ENCODE data around the gene CD1C. TPM values are rescaled to one million over a fixed set of nuclear protein-coding genes. Genes with fewer than 3 reads are reported as not detected.
"Not testable (repeated sequence)": the region's sequence is repeated elsewhere in the genome, so short reads cannot be mapped to it uniquely, and the experiment has no call there.

Gene CD1C
- total and polyA plus RNA-seq, 4 donors: 0.24 to 0.89 (median 0.29) TPM

- no peak for TF ChIP-seq RAD21 (IDR thresholded peaks at IDR 0.05)
- TF ChIP-seq MAX (IDR thresholded peaks at IDR 0.05): no peak
Observed at GRCh38 chr1:158335213-158335532, 45.5 kb downstream of the CD1C start (continued).

DNA sequence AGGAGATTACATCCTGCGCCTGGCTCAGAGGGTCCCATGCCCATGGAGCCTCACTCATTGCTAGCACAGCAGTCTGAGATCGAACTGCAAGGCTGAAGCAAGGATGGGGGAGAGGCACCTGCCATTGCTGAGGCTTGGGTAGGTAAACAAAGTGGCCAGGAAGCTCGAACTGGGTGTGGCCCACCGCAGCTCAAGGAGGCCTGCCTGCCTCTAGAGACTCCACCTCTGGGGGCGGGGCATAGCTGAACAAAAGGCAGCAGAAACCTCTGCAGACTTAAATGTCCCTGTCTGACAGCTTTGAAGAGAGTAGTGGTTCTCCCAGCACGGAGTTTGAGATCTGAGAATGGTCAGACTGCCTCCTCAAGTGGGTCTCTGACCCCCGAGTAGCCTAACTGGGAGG is 46.7 kb downstream of the CD1C start:
- H3K4me3 ChIP-seq (ENCODE audit: low read depth in 1 of 3, low read length in 3 of 3); H3K27ac ChIP-seq (ENCODE audit: low read depth in 1 of 2, low read length in 2 of 2); H3K9me3 ChIP-seq (ENCODE audit: control insufficient read depth in 4 of 4, low read length in 3 of 4); H3K9ac ChIP-seq (ENCODE audit: low read depth in 1 of 2, low read length in 2 of 2); DNase-seq (ENCODE audit: low spot score); H3K27me3 ChIP-seq (ENCODE audit: control insufficient read depth in 4 of 4, insufficient read depth in 4 of 4, low read length in 3 of 4); H3K36me3 ChIP-seq (ENCODE audit: control insufficient read depth in 4 of 4, insufficient read depth in 3 of 4, low read depth in 1 of 4, low read length in 3 of 4); H3K4me1 ChIP-seq (ENCODE audit: control insufficient read depth in 4 of 4, insufficient read depth in 4 of 4, low read length in 3 of 4): not testable (repeated sequence)
- WGBS: 53% methylated on average over 7 of the region's 7 CpGs

Other genes starting within 250 kb of the CD1C start
- 1 to 10 TPM; 1.1 to 8.4 TPM for gene CD1D, start 109.0 kb upstream of the CD1C start, total RNA-seq
- 1 to 10 TPM; 1.7 to 6.3 TPM for gene CD1D, start 109.0 kb upstream of the CD1C start, polyA plus RNA-seq
- under 1 TPM in 1 of 2 donors, not detected in 1; 0.09 TPM for gene CD1A, start 35.5 kb upstream of the CD1C start, total RNA-seq
- under 1 TPM in 1 of 2 donors, not detected in 1; 0.02 TPM for gene CD1A, start 35.5 kb upstream of the CD1C start, polyA plus RNA-seq
- gene CD1B, start 41.6 kb downstream of the CD1C start, total RNA-seq: under 1 TPM in 1 of 2 donors, not detected in 1; 0.19 TPM
- not detected for gene CD1B, start 41.6 kb downstream of the CD1C start, polyA plus RNA-seq
- gene CD1E, start 64.0 kb downstream of the CD1C start, total RNA-seq: under 1 TPM; 0.25 to 0.56 TPM
- gene CD1E, start 64.0 kb downstream of the CD1C start, polyA plus RNA-seq: under 1 TPM in 1 of 2 donors, not detected in 1; 0.09 TPM
- not detected for gene OR10T2, start 109.5 kb downstream of the CD1C start, total RNA-seq
- not detected for gene OR10T2, start 109.5 kb downstream of the CD1C start, polyA plus RNA-seq
- not detected for gene OR10K2, start 136.3 kb downstream of the CD1C start, total RNA-seq
- not detected for gene OR10K2, start 136.3 kb downstream of the CD1C start, polyA plus RNA-seq
- gene OR10K1, start 171.9 kb downstream of the CD1C start, total RNA-seq: not detected
- not detected for gene OR10K1, start 171.9 kb downstream of the CD1C start, polyA plus RNA-seq
- gene OR10R2, start 182.3 kb downstream of the CD1C start, total RNA-seq: not detected
- not detected for gene OR10R2, start 182.3 kb downstream of the CD1C start, polyA plus RNA-seq

Measured in liver (tissue), 9 donors.